ENCODE data around the gene GALNT10.

- TF ChIP-seq, protein P1, sequence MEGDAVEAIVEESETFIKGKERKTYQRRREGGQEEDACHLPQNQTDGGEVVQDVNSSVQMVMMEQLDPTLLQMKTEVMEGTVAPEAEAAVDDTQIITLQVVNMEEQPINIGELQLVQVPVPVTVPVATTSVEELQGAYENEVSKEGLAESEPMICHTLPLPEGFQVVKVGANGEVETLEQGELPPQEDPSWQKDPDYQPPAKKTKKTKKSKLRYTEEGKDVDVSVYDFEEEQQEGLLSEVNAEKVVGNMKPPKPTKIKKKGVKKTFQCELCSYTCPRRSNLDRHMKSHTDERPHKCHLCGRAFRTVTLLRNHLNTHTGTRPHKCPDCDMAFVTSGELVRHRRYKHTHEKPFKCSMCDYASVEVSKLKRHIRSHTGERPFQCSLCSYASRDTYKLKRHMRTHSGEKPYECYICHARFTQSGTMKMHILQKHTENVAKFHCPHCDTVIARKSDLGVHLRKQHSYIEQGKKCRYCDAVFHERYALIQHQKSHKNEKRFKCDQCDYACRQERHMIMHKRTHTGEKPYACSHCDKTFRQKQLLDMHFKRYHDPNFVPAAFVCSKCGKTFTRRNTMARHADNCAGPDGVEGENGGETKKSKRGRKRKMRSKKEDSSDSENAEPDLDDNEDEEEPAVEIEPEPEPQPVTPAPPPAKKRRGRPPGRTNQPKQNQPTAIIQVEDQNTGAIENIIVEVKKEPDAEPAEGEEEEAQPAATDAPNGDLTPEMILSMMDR (IDR thresholded peaks at IDR 0.05): no peak
- TF ChIP-seq POLR2A (IDR thresholded peaks at IDR 0.05): no peak
Observed at GRCh38 chr5:154164249-154164581, 26.3 kb upstream of the GALNT10 start.
